Activated T-cell treated with anti-CD3 and anti-CD28 coated beads, Interleukin-2, amount 50 U/mL, for 72 hours (primary cell): Measurements from ENCODE around the gene FER. TPM values are rescaled to one million over a fixed set of nuclear protein-coding genes. Genes with fewer than 3 reads are reported as not detected.

Experiments used
- ATAC-seq, 2 donors: fragments of 150-1000 bp; cut with Tn5 transposase; replicated peaks in 1 of 2; 2 replicates each; pipeline ENCODE4 v1.10.0; 2021; ENCODE audit warnings: moderate library complexity in 2 of 2, mild to moderate bottlenecking in 1 of 2
- DNase-seq, 2 donors: peaks; one replicate each; pipeline ENCODE4 v3.0.0; 2021 to 2022; ENCODE audit warnings: mixed read lengths in 1 of 2
- H3K27ac Mint-ChIP-seq: one replicate; pipeline ENCODE4 v1.8.0; 2022; ENCODE audit warnings: mild to moderate bottlenecking, moderate library complexity, mixed read lengths
- H3K27me3 Mint-ChIP-seq: one replicate; pipeline ENCODE4 v1.8.0; 2022; ENCODE audit warnings: low read depth, mixed read lengths
- H3K36me3 Mint-ChIP-seq, 2 donors: one replicate each; pipeline ENCODE4 v1.8.0; 2022; ENCODE audit warnings: mixed read lengths in 2 of 2, mild to moderate bottlenecking in 1 of 2; ENCODE audit not compliant: insufficient read depth in 2 of 2
- H3K4me1 Mint-ChIP-seq: one replicate; pipeline ENCODE4 v1.8.0; 2022; ENCODE audit warnings: low read depth, mixed read lengths
- H3K4me3 Mint-ChIP-seq, 2 donors: one replicate each; pipeline ENCODE4 v1.8.0; 2022; ENCODE audit warnings: mild to moderate bottlenecking in 2 of 2, mixed read lengths in 2 of 2, moderate library complexity in 2 of 2
- H3K9me3 Mint-ChIP-seq, 2 donors: one replicate each; pipeline ENCODE4 v1.8.0; 2022; ENCODE audit warnings: mixed read lengths in 2 of 2
- total RNA-seq, 2 donors: library from RNA; stranded (reverse); gene quantifications; one replicate each; pipeline ENCODE4 v1.2.3, GENCODE V29; 2022

FER gene
- total RNA-seq, 2 donors from 2014 or later, result 12.8 to 15.5 TPM

DNA sequence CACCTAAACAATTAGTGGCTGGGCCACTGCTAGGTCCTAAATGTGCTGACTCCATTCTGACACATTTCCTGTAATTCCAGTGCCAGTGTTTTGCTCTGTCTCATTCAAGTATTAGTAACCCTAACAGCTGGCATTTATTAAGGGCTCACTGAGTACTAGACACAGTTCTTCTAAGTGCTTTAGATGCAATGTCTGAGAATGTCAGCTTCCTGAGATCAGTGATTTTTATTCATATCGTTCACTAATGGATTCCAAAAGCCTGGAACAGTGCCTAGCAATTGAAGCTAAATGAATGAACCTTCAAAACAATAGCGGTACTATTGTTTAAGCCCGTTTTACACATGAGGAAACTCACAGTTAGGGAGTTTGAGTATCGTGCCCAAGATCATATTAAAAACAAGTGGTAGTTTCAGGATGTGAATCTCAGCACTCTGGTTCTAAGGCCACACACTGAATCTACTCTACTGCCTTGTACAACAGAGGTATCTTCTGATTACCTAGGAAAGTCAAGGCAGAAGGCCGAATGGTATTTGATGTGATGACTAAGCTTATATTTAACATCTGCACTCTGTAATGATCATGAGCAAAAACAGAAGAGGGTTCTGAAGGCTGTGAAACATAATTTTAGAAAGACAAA, 358.1 kb downstream of the FER start:
- no peak overlapping the region for H3K27ac Mint-ChIP-seq
- DNase-seq (no peak), ATAC-seq (no peak)
- H3K27me3 Mint-ChIP-seq, result no peaks in the 10 kb centered on the region
- no peaks in the 10 kb centered on the region for H3K4me1 Mint-ChIP-seq
- peaks cover 3% of the 10 kb centered on the region in 2 donors for H3K9me3 Mint-ChIP-seq
- H3K4me3 Mint-ChIP-seq, result no peak overlapping the region
- peaks cover 0 to 2% of the 10 kb centered on the region in 2 donors for H3K36me3 Mint-ChIP-seq

- no peak for DNase-seq
- Mint-ChIP-seq H3K9me3 (peaks cover 3% of the 10 kb centered on the region in 2 donors), H3K27me3 (no peaks in the 10 kb centered on the region), H3K27ac (no peak overlapping the region), H3K4me3 (no peak overlapping the region), H3K4me1 (no peaks in the 10 kb centered on the region), H3K36me3 (peaks cover 0 to 2% of the 10 kb centered on the region in 2 donors)
- ATAC-seq, result no peak
Measured at GRCh38 chr5:109111680-109112079, 364.0 kb downstream of the FER start.

- DNase-seq (no peak), ATAC-seq (no peak)
- Mint-ChIP-seq H3K4me3 (no peak overlapping the region), H3K27me3 (no peaks in the 10 kb centered on the region), H3K36me3 (peaks cover 0 to 2% of the 10 kb centered on the region in 2 donors), H3K27ac (no peak overlapping the region), H3K4me1 (no peaks in the 10 kb centered on the region), H3K9me3 (peaks cover 3% of the 10 kb centered on the region in 2 donors)
Measured at GRCh38 chr5:109113608-109114007, 365.9 kb downstream of the FER start.

GRCh38 chr5:109121225-109121624, 373.5 kb downstream of the FER start:
- no peak overlapping the region for H3K4me3 Mint-ChIP-seq
- peaks cover 2 to 8% of the 10 kb centered on the region in 2 donors for H3K9me3 Mint-ChIP-seq
- ATAC-seq (no peak), DNase-seq (no peak)
- no peaks in the 10 kb centered on the region for H3K4me1 Mint-ChIP-seq
- no peaks in the 10 kb centered on the region for H3K27me3 Mint-ChIP-seq
- no peak overlapping the region for H3K27ac Mint-ChIP-seq
- peaks cover 0 to 7% of the 10 kb centered on the region in 2 donors for H3K36me3 Mint-ChIP-seq

- Mint-ChIP-seq H3K9me3 (peaks cover 1 to 4% of the 10 kb centered on the region in 2 donors), H3K27ac (no peak overlapping the region), H3K4me3 (no peak overlapping the region), H3K27me3 (no peaks in the 10 kb centered on the region), H3K4me1 (no peaks in the 10 kb centered on the region), H3K36me3 (peaks cover 0 to 6% of the 10 kb centered on the region in 2 donors)
- no peak for DNase-seq
- ATAC-seq, result no peak
Measured at GRCh38 chr5:109125755-109126429, 378.2 kb downstream of the FER start.

- no peak for DNase-seq
- no peak overlapping the region for H3K4me3 Mint-ChIP-seq
- no peak overlapping the region for H3K27ac Mint-ChIP-seq
- no peak for ATAC-seq
- peaks cover 1 to 2% of the 10 kb centered on the region in 2 donors for H3K9me3 Mint-ChIP-seq
- H3K36me3 Mint-ChIP-seq, result peaks cover 0 to 2% of the 10 kb centered on the region in 2 donors
- no peaks in the 10 kb centered on the region for H3K27me3 Mint-ChIP-seq
- no peaks in the 10 kb centered on the region for H3K4me1 Mint-ChIP-seq
Measured at GRCh38 chr5:109126481-109126880, 378.8 kb downstream of the FER start.

- no peak for DNase-seq
- no peaks in the 10 kb centered on the region for H3K36me3 Mint-ChIP-seq
- no peaks in the 10 kb centered on the region for H3K4me1 Mint-ChIP-seq
- no peaks in the 10 kb centered on the region for H3K27me3 Mint-ChIP-seq
- H3K4me3 Mint-ChIP-seq, result no peak overlapping the region
- H3K27ac Mint-ChIP-seq, result no peak overlapping the region
- peaks cover 0 to 2% of the 10 kb centered on the region in 2 donors for H3K9me3 Mint-ChIP-seq
- ATAC-seq, result no peak
Measured at GRCh38 chr5:109136906-109137305, 389.2 kb downstream of the FER start.

GRCh38 chr5:109141222-109142200, 393.8 kb downstream of the FER start:
- Mint-ChIP-seq H3K9me3 (no peaks in the 10 kb centered on the region), H3K4me1 (no peaks in the 10 kb centered on the region), H3K27ac (no peak overlapping the region), H3K27me3 (no peaks in the 10 kb centered on the region), H3K4me3 (no peak overlapping the region), H3K36me3 (no peaks in the 10 kb centered on the region)
- DNase-seq (no peak), ATAC-seq (no peak)

DNA sequence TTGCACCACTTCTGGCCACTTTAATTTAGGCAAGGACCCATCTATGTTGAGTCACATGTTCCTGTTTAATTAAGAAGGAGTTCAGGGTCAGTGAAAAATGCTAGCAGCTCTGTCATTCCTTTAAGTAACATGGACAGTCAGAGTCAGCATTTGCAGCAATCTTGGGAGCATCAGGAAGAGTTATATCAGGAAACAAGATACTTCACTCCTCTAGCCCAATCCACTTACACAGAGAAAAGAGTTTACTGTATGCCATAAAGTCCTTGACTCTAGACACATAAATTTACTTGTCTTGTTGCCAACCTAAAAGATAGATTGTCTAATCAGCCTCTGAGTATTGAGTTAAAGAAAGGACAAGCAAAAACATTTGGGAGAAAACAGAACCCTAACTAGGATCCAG, 395.3 kb downstream of the FER start:
- H3K36me3 Mint-ChIP-seq, result no peaks in the 10 kb centered on the region
- no peaks in the 10 kb centered on the region for H3K27me3 Mint-ChIP-seq
- H3K9me3 Mint-ChIP-seq, result no peaks in the 10 kb centered on the region
- DNase-seq (no peak), ATAC-seq (no peak)
- no peaks in the 10 kb centered on the region for H3K4me1 Mint-ChIP-seq
- H3K27ac Mint-ChIP-seq, result no peak overlapping the region
- H3K4me3 Mint-ChIP-seq, result no peak overlapping the region

DNA sequence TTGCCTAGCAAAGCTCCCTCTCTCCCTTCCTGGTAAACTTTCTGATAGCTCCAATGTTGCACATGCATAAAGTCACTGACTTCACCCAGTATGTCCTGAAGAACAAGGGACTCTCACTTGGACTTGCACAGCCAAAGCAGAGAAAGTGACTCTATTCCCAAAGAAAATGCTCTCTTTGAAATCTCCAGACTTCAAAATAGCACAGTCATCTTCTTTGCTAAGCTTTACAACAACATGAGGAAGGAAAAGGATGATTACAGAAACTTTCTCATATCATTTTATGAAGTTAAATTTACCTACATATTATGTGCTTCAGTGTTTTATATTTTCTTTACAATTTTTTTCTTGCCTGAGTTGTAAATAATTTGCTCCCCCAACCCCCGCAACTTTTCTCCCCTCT, 397.4 kb downstream of the FER start:
- no peaks in the 10 kb centered on the region for H3K9me3 Mint-ChIP-seq

DNA sequence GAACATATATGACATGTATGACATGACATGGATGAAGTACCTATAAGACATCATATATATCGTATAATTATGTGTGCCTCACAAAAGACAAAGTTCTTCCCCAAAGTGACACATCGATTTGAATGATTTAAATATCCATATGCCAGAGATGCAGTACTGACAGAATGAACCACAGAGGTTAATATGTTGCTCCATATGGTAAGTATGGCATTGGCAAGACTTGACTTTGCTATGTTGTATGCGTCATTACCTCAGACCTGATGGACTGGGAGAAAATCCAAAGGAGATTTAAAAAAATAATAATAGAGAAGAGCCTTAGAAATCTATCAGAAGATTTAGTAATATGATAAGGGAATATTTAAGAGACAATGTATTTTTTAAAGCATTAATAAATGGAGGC, 398.9 kb downstream of the FER start:
- H3K27me3 Mint-ChIP-seq, result no peaks in the 10 kb centered on the region
- H3K36me3 Mint-ChIP-seq, result no peaks in the 10 kb centered on the region
- ATAC-seq (no peak), DNase-seq (no peak)
- no peaks in the 10 kb centered on the region for H3K4me1 Mint-ChIP-seq
- no peaks in the 10 kb centered on the region for H3K9me3 Mint-ChIP-seq
- H3K27ac Mint-ChIP-seq, result no peak overlapping the region
- H3K4me3 Mint-ChIP-seq, result no peak overlapping the region

More for the DNA sequence above, 397.4 kb downstream of the FER start:
- no peaks in the 10 kb centered on the region for H3K27me3 Mint-ChIP-seq
- H3K4me3 Mint-ChIP-seq, result no peak overlapping the region
- no peaks in the 10 kb centered on the region for H3K36me3 Mint-ChIP-seq
- DNase-seq (no peak), ATAC-seq (no peak)
- H3K4me1 Mint-ChIP-seq, result no peaks in the 10 kb centered on the region
- no peak overlapping the region for H3K27ac Mint-ChIP-seq

GRCh38 chr5:109152565-109152964, 404.9 kb downstream of the FER start:
- H3K9me3 Mint-ChIP-seq, result no peaks in the 10 kb centered on the region
- DNase-seq, result no peak
- H3K36me3 Mint-ChIP-seq, result no peaks in the 10 kb centered on the region
- no peaks in the 10 kb centered on the region for H3K27me3 Mint-ChIP-seq
- H3K27ac Mint-ChIP-seq, result no peak overlapping the region
- no peak overlapping the region for H3K4me3 Mint-ChIP-seq
- no peak for ATAC-seq
- no peaks in the 10 kb centered on the region for H3K4me1 Mint-ChIP-seq

DNA sequence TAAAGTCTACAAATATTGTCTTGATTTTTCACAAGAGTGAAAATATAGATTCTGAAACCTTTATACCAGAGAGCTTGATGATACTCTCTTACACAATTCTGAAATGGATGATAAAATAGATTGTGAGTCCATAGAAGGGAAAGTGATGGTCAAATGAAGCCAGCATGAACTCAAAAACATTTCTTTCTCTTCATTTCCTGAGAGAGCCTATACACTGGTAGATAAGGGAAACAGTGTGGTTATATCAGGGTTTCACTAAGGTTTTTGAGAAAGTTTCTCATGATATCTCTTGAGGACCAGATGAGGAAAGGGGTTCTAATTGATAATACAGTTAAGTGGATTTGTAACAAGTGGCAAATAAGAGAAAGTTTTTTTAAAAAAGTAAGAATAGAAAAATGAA, 407.9 kb downstream of the FER start:
- H3K27ac Mint-ChIP-seq, result no peak overlapping the region
- no peaks in the 10 kb centered on the region for H3K9me3 Mint-ChIP-seq
- DNase-seq (no peak), ATAC-seq (no peak)
- H3K27me3 Mint-ChIP-seq, result no peaks in the 10 kb centered on the region
- H3K36me3 Mint-ChIP-seq, result no peaks in the 10 kb centered on the region
- no peaks in the 10 kb centered on the region for H3K4me1 Mint-ChIP-seq
- H3K4me3 Mint-ChIP-seq, result no peak overlapping the region
